Measurements from ENCODE around the gene IL32.

- no peak for TF ChIP-seq CTCF (IDR thresholded peaks at IDR 0.05)
- TF ChIP-seq EZH2 (IDR thresholded peaks at IDR 0.05; ENCODE audit: borderline replicate concordance, insufficient read depth, low read depth, low read length, poor library complexity, severe bottlenecking): no peak
Measured at GRCh38 chr16:3101841-3102470, 36.5 kb downstream of the IL32 start.
